GM12878 (cell line): ENCODE measurements around the gene NOD1.
A peak's percentile ranks its signal among the peaks of the same experiment; 100 is the strongest.

Experiments used
- CBX5 ChIP-seq: sonication (generic); IDR thresholded peaks from 2 replicates; pipeline ENCODE4 v1.6.1; 2016; ENCODE audit warnings: low read depth, moderate library complexity, mild to moderate bottlenecking, inconsistent platforms
- EZH2 ChIP-seq: IDR thresholded peaks from 2 replicates; pipeline ENCODE4 v1.6.1; 2012; ENCODE audit warnings: low read depth, mild to moderate bottlenecking, control low read depth, inconsistent platforms, low read length, borderline replicate concordance; ENCODE audit not compliant: control insufficient read depth
- POLR2A ChIP-seq: IDR thresholded peaks from 2 replicates; pipeline ENCODE4 v1.6.1; 2011; ENCODE audit warnings: low read depth, mild to moderate bottlenecking, low read length
- REST ChIP-seq: IDR thresholded peaks from 2 replicates; pipeline ENCODE4 v1.6.1; 2012; ENCODE audit warnings: mild to moderate bottlenecking, low read depth, low read length
- ZNF687 ChIP-seq: fragments of 450-650 bp; IDR thresholded peaks from 2 replicates; pipeline ENCODE4 v1.6.1; 2017; ENCODE audit warnings: mild to moderate bottlenecking, moderate library complexity
- TF ChIP-seq, protein P1 (sequence below), 3 experiments: IDR thresholded peaks in 2 of 3; conservative IDR thresholded peaks in 1 of 3; 2 replicates each; pipeline ENCODE4 v1.5.1; 2011; ENCODE audit warnings: low read depth in 3 of 3, low read length in 3 of 3, mild to moderate bottlenecking in 3 of 3, control low read depth in 2 of 3, moderate library complexity in 2 of 3, inconsistent platforms in 1 of 3, mixed read lengths in 1 of 3; ENCODE audit not compliant: control insufficient read depth in 2 of 3, insufficient read depth in 1 of 3; ENCODE audit errors: extremely low read depth in 1 of 3

DNA sequence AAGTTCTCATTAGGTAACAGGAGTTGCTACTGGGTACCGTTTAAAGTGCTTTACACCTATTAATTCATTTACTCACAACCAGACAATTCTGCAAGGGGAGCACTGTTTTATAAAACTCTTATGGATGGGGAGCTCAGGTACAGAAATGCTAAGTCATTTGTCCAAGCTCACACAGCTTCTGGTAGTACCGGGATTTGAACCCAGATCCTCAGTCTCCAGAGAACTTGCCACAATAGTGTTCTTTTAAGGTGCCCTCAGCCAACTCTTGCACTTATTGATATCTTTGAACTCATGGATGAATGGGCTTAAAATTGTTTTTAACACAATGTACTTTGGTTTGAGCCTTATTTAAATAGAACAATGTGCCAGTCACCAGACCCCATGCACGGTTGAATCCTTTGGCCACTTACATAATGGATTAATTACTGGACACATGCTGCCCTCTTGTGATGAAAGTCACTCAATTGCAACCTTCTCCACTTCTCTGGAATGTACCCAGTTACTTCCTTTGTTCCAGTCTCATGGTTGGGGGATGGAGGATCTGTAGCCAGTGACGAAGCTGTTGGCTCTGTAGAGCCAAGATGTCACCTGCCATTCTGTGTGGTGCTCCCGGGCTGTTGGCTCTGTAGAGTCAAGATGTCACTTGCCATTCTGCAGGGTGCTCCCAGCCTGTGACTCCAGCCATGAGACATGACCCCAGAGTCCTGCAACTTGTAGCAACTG is 65.6 kb downstream of the NOD1 start:
- TF ChIP-seq, protein P1, sequence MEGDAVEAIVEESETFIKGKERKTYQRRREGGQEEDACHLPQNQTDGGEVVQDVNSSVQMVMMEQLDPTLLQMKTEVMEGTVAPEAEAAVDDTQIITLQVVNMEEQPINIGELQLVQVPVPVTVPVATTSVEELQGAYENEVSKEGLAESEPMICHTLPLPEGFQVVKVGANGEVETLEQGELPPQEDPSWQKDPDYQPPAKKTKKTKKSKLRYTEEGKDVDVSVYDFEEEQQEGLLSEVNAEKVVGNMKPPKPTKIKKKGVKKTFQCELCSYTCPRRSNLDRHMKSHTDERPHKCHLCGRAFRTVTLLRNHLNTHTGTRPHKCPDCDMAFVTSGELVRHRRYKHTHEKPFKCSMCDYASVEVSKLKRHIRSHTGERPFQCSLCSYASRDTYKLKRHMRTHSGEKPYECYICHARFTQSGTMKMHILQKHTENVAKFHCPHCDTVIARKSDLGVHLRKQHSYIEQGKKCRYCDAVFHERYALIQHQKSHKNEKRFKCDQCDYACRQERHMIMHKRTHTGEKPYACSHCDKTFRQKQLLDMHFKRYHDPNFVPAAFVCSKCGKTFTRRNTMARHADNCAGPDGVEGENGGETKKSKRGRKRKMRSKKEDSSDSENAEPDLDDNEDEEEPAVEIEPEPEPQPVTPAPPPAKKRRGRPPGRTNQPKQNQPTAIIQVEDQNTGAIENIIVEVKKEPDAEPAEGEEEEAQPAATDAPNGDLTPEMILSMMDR (IDR thresholded peaks at IDR 0.05 in 2 of 3, conservative IDR thresholded peaks at IDR 0.05 in 1 of 3; ENCODE audit: control insufficient read depth in 2 of 3, extremely low read depth in 1 of 3, insufficient read depth in 1 of 3, low read depth in 3 of 3, low read length in 3 of 3): peak; percentile 38 to 59 (median 40); a peak in 5 of 6 replicates
- TF ChIP-seq ZNF687 (no peak), EZH2 (no peak), POLR2A (no peak), CBX5 (no peak), REST (no peak)
